Chondrocyte (in vitro differentiated cells): ENCODE data around the gene NEDD1. TPM values are rescaled to one million over a fixed set of nuclear protein-coding genes. Genes with fewer than 3 reads are reported as not detected.
A peak's percentile ranks its signal among the peaks of the same experiment; 100 is the strongest.

Experiments used
- DNase-seq: peaks from one replicate; pipeline ENCODE4 v3.0.0; 2021; ENCODE audit warnings: mixed read lengths, low spot score
- H3K27ac Mint-ChIP-seq: one replicate; pipeline ENCODE4 v1.8.0; 2021; ENCODE audit warnings: mild to moderate bottlenecking, moderate library complexity, mixed read lengths; ENCODE audit not compliant: unreplicated experiment
- H3K27me3 Mint-ChIP-seq: 2 replicates; pipeline ENCODE4 v1.8.0; 2021; ENCODE audit warnings: low read depth, mixed read lengths
- H3K36me3 Mint-ChIP-seq: 2 replicates; pipeline ENCODE4 v1.8.0; 2021; ENCODE audit warnings: low read depth, mixed read lengths
- H3K4me1 Mint-ChIP-seq: 2 replicates; pipeline ENCODE4 v1.8.0; 2021; ENCODE audit warnings: low read depth, mild to moderate bottlenecking, mixed read lengths
- H3K4me3 Mint-ChIP-seq: one replicate; pipeline ENCODE4 v1.8.0; 2021; ENCODE audit warnings: mild to moderate bottlenecking, moderate library complexity, mixed read lengths; ENCODE audit not compliant: unreplicated experiment
- H3K9me3 Mint-ChIP-seq: 2 replicates; pipeline ENCODE4 v1.8.0; 2021; ENCODE audit warnings: low read depth, mixed read lengths
- CTCF ChIP-seq: fragments of 200-600 bp; sonication (generic); IDR thresholded peaks from 2 replicates; pipeline ENCODE4 v1.5.0; 2021; ENCODE audit warnings: antibody characterized with exemption, mild to moderate bottlenecking, moderate library complexity
- total RNA-seq: library from RNA; stranded (reverse); gene quantifications from 3 replicates; pipeline ENCODE4 v1.2.1, GENCODE V29; 2021

The NEDD1 gene
- total RNA-seq, 1 donor from 2014 or later: 19.9 TPM

- Mint-ChIP-seq H3K4me1 (peaks cover 18% of the 10 kb centered on the region), H3K27me3 (peaks cover 43% of the 10 kb centered on the region), H3K27ac (no peak overlapping the region), H3K4me3 (peak overlapping the region; percentile 53), H3K36me3 (no peaks in the 10 kb centered on the region), H3K9me3 (no peaks in the 10 kb centered on the region)
- no peak for DNase-seq
- peak; percentile 92 for TF ChIP-seq CTCF
Observed at GRCh38 chr12:96985515-96986362, 78.7 kb downstream of the NEDD1 start.

- TF ChIP-seq CTCF: peak; percentile 81
- no peak overlapping the region for H3K27ac Mint-ChIP-seq
- H3K27me3 Mint-ChIP-seq: peaks cover 53% of the 10 kb centered on the region
- H3K9me3 Mint-ChIP-seq: no peaks in the 10 kb centered on the region
- no peak overlapping the region for H3K4me3 Mint-ChIP-seq
- H3K4me1 Mint-ChIP-seq: peaks cover 5% of the 10 kb centered on the region
- H3K36me3 Mint-ChIP-seq: no peaks in the 10 kb centered on the region
- DNase-seq: no peak
Observed at GRCh38 chr12:96986883-96987523, 79.9 kb downstream of the NEDD1 start.

GRCh38 chr12:96988919-96989318 lies 81.9 kb downstream of the NEDD1 start:
- Mint-ChIP-seq H3K27me3 (peaks cover 61% of the 10 kb centered on the region), H3K36me3 (no peaks in the 10 kb centered on the region), H3K9me3 (no peaks in the 10 kb centered on the region), H3K4me3 (no peak overlapping the region), H3K4me1 (peaks cover 5% of the 10 kb centered on the region), H3K27ac (no peak overlapping the region)
- no peak for DNase-seq
- TF ChIP-seq CTCF: no peak

- Mint-ChIP-seq H3K27ac (no peak overlapping the region), H3K9me3 (no peaks in the 10 kb centered on the region), H3K4me1 (peaks cover 5% of the 10 kb centered on the region), H3K27me3 (peaks cover 60% of the 10 kb centered on the region), H3K36me3 (no peaks in the 10 kb centered on the region), H3K4me3 (no peak overlapping the region)
- peak; percentile 26 for TF ChIP-seq CTCF
- DNase-seq: no peak
Observed at GRCh38 chr12:96989916-96990315, 82.9 kb downstream of the NEDD1 start.

GRCh38 chr12:96994900-96995299 lies 87.8 kb downstream of the NEDD1 start:
- no peak overlapping the region for H3K27ac Mint-ChIP-seq
- H3K27me3 Mint-ChIP-seq: peaks cover 56% of the 10 kb centered on the region
- H3K36me3 Mint-ChIP-seq: no peaks in the 10 kb centered on the region
- no peak for DNase-seq
- no peaks in the 10 kb centered on the region for H3K4me1 Mint-ChIP-seq
- no peaks in the 10 kb centered on the region for H3K9me3 Mint-ChIP-seq
- no peak overlapping the region for H3K4me3 Mint-ChIP-seq
- no peak for TF ChIP-seq CTCF
